Heart right ventricle (tissue), 16 donors: ENCODE data around the gene RALGPS1. TPM values are rescaled to one million over a fixed set of nuclear protein-coding genes. Genes with fewer than 3 reads are reported as not detected.

ENCODE experiments used
- ATAC-seq, 8 donors: fragments of 200-7000 bp; cut with Tn5 transposase; one replicate each; pipeline ENCODE4 v1.9.1; 2020; ENCODE audit warnings: mild to moderate bottlenecking in 8 of 8, moderate library complexity in 8 of 8, moderate number of reproducible peaks in 1 of 8
- DNase-seq, 2 donors: peaks; one replicate each; pipeline ENCODE4 v3.0.0-alpha.2; 2020
- H3K27ac ChIP-seq, 10 donors: fragments of 200-600 bp; sonication (generic) in 2 of 10; one replicate each; pipeline versions ENCODE4 v1.5.0 to v1.8.0; 2020 to 2022; ENCODE audit warnings: mild to moderate bottlenecking in 3 of 10
- H3K27me3 ChIP-seq, 7 donors: fragments of 200-600 bp; one replicate each; pipeline ENCODE4 v1.8.0; 2021 to 2022; ENCODE audit warnings: mild to moderate bottlenecking in 2 of 7
- H3K36me3 ChIP-seq, 9 donors: fragments of 200-600 bp; sonication (generic) in 1 of 9; one replicate each; pipeline versions ENCODE4 v1.5.0 to v1.8.0; 2020 to 2022; ENCODE audit warnings: mild to moderate bottlenecking in 2 of 9
- H3K4me1 ChIP-seq, 9 donors: fragments of 200-600 bp; sonication (generic) in 1 of 9; one replicate each; pipeline versions ENCODE4 v1.5.0 to v1.8.0; 2020 to 2022; ENCODE audit warnings: mild to moderate bottlenecking in 4 of 9
- H3K4me3 ChIP-seq, 10 donors: fragments of 200-600 bp; sonication (generic) in 2 of 10; one replicate each; pipeline versions ENCODE4 v1.5.0 to v1.8.0; 2020 to 2022; ENCODE audit warnings: mild to moderate bottlenecking in 7 of 10, moderate library complexity in 2 of 10
- H3K9me3 ChIP-seq, 11 donors: fragments of 200-600 bp in 10 of 11; sonication (generic) in 2 of 11; one replicate each; pipeline versions ENCODE4 v1.5.0 to v1.8.0; 2013 to 2022; ENCODE audit warnings: mild to moderate bottlenecking in 2 of 11, control low read depth in 1 of 11, moderate library complexity in 1 of 11
- WGBS, 2 donors: extraction: QIAGEN DNeasy Blood & Tissue Kit; methylation state at CpG; one replicate each; pipeline ENCODE4 v1.1.7; 2013; ENCODE audit warnings: inconsistent platforms in 1 of 2; 5-methylcytosine and 5-hydroxymethylcytosine counted together
- intact Hi-C, 10 donors: fragments of 100-400 bp; cut with DNase I; formaldehyde crosslinking; loops; one replicate each; pipeline versions ENCODE4 v1.11.1 to v1.14.2; 2022
- polyA plus RNA-seq, 2 donors: library from polyadenylated mRNA; stranded (reverse); fragments of 200-250 nt; gene quantifications; one replicate each; pipeline ENCODE4 v1.2.3, GENCODE V29; 2013
- total RNA-seq, 10 donors: library from RNA; stranded (reverse); fragmentation: NEBNext Ultra II Directional in 3 of 10; extraction: Animal tissue kit (Norgen Biotek cat#: 25700) in 3 of 10; gene quantifications; one replicate each; pipeline versions ENCODE4 v1.2.1 to v1.2.4, GENCODE V29; 2021 to 2023
- TF ChIP-seq, protein P1 (sequence below), 9 donors: fragments of 200-600 bp; sonication (generic) in 2 of 9; IDR thresholded peaks; one replicate each; pipeline versions ENCODE4 v1.5.0 to v1.8.0; 2021 to 2022; ENCODE audit warnings: antibody characterized with exemption in 9 of 9, mild to moderate bottlenecking in 5 of 9, moderate library complexity in 1 of 9
- donor health status: Arrhythmogenic right ventricular cardiomyopathy.
- donor health status: ischemic (EF 13 %, LVEDD 7.1; RV severe dilation, severe dysfunction).
- donor health status: healthy with polysubstance abuse.
- donor health status: DM: no; HTN: yes; CAD: no.
- donor health status: DM: no; HTN: no; CAD: no.
- donor health status: ischemic (EF 25% LVEDD 6.9; RV normal size, moderate dysfunction).
- donor health status: ischemic (EF 25% LVEDD 5.7; RV mildly dilated, moderate dysfunction).
- donor health status: healthy.
- donor health status: DM: yes; HTN: yes; CAD: no.
- donor health status: Ischemic cardiomyopathy.
- donor health status: ischemic (EF 35%, LVEDD 5.7; RV mildly dilated, moderate dysfunction).
- donor health status: nonischemic (EF 11% LVEDD 7.7; RV severe dilation, severe dysfunction).
- donor health status: DM: yes; HTN: yes; CAD: no.
- donor health status: PGD.
- donor health status: ischemic (EF 29% LVEDD 5.4; RV normal size, mild dysfunction).
- donor health status: nonischemic (EF 23%, LVEDD 6.1; RV moderate dilation, normal function).

RALGPS1 gene
- total and polyA plus RNA-seq, 12 donors, result 4.2 to 25.0 (median 16.8) TPM

GRCh38 chr9:127200106-127200862 lies 285.7 kb downstream of the RALGPS1 start:
- peaks cover 0 to 6% (median 0%) of the 10 kb centered on the region in 9 donors for H3K36me3 ChIP-seq
- no peaks in the 10 kb centered on the region for H3K9me3 ChIP-seq
- ATAC-seq, result no peak
- H3K27me3 ChIP-seq, result no peaks in the 10 kb centered on the region
- 81 to 83% methylated on average over 10 of the region's 10 CpGs for WGBS, 2 donors
- H3K4me3 ChIP-seq, result no peak overlapping the region
- no peak overlapping the region for H3K27ac ChIP-seq
- TF ChIP-seq, protein P1, sequence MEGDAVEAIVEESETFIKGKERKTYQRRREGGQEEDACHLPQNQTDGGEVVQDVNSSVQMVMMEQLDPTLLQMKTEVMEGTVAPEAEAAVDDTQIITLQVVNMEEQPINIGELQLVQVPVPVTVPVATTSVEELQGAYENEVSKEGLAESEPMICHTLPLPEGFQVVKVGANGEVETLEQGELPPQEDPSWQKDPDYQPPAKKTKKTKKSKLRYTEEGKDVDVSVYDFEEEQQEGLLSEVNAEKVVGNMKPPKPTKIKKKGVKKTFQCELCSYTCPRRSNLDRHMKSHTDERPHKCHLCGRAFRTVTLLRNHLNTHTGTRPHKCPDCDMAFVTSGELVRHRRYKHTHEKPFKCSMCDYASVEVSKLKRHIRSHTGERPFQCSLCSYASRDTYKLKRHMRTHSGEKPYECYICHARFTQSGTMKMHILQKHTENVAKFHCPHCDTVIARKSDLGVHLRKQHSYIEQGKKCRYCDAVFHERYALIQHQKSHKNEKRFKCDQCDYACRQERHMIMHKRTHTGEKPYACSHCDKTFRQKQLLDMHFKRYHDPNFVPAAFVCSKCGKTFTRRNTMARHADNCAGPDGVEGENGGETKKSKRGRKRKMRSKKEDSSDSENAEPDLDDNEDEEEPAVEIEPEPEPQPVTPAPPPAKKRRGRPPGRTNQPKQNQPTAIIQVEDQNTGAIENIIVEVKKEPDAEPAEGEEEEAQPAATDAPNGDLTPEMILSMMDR (IDR thresholded peaks at IDR 0.05), result no peak
- intact Hi-C loops, result loop anchor here in 1 of 10 donors (10.0 kb wide), 1 partner anchor 385 kb away; no protein-coding TSS in a partner anchor
- peaks cover 21 to 40% (median 28%) of the 10 kb centered on the region in 9 donors for H3K4me1 ChIP-seq
- DNase-seq, result no peak

DNA sequence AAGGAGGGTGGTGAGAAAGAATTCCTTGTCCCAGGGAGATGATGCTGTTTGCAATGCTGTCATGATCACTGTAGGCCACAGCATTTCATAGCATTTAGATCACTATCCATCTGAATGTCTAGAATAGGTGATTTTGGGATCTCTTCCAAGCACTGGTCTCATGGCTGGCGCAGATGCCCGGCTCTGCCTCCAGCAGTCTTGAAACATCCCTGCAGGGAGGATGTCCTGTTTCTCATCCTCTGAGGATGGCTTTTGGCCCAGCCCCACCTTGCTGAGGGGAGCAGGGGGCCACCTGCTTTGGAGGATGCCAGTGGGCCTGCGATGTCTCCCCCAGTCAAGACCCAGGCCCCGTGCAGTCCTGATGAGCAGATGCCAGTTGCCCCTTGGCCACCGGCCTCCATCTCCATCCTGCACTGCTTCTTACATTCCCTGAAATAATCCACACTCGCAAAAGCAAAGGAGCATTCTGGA lies 286.5 kb downstream of the RALGPS1 start:
- H3K36me3 ChIP-seq, result peaks cover 0 to 4% (median 0%) of the 10 kb centered on the region in 9 donors
- TF ChIP-seq, protein P1 (IDR thresholded peaks at IDR 0.05), result no peak
- peaks cover 21 to 45% (median 29%) of the 10 kb centered on the region in 9 donors for H3K4me1 ChIP-seq
- no peak overlapping the region for H3K4me3 ChIP-seq
- 92 to 93% methylated on average over 6 of the region's 6 CpGs for WGBS, 2 donors
- no peak overlapping the region for H3K27ac ChIP-seq
- H3K27me3 ChIP-seq, result no peaks in the 10 kb centered on the region
- intact Hi-C loops, result loop anchor here in 1 of 10 donors (10.0 kb wide), 1 partner anchor 384 kb away; no protein-coding TSS in a partner anchor
- DNase-seq (no peak), ATAC-seq (no peak)
- H3K9me3 ChIP-seq, result no peaks in the 10 kb centered on the region

- ATAC-seq (no peak), DNase-seq (no peak)
- H3K27me3 ChIP-seq, result no peaks in the 10 kb centered on the region
- peaks cover 19 to 40% (median 28%) of the 10 kb centered on the region in 9 donors for H3K4me1 ChIP-seq
- no peaks in the 10 kb centered on the region for H3K9me3 ChIP-seq
- intact Hi-C loops, result loop anchor here in 1 of 10 donors (10.0 kb wide), 1 partner anchor 383 kb away; no protein-coding TSS in a partner anchor
- WGBS, 2 donors, result 91 to 95% methylated on average over 11 of the region's 11 CpGs
- TF ChIP-seq, protein P1 (IDR thresholded peaks at IDR 0.05), result no peak
- peaks cover 0 to 3% (median 0%) of the 10 kb centered on the region in 9 donors for H3K36me3 ChIP-seq
- H3K4me3 ChIP-seq, result no peak overlapping the region
- H3K27ac ChIP-seq, result no peak overlapping the region
Observed at GRCh38 chr9:127201731-127202130, 287.1 kb downstream of the RALGPS1 start.

- peaks cover 0 to 3% (median 0%) of the 10 kb centered on the region in 9 donors for H3K36me3 ChIP-seq
- no peak overlapping the region for H3K27ac ChIP-seq
- no peak overlapping the region for H3K4me3 ChIP-seq
- no peak for ATAC-seq
- H3K9me3 ChIP-seq, result no peaks in the 10 kb centered on the region
- TF ChIP-seq, protein P1 (IDR thresholded peaks at IDR 0.05), result no peak
- no peak for DNase-seq
- 83 to 86% methylated on average over 11 of the region's 11 CpGs for WGBS, 2 donors
- H3K4me1 ChIP-seq, result peaks cover 15 to 31% (median 20%) of the 10 kb centered on the region in 9 donors
- intact Hi-C loops, result loop anchor here in 1 of 10 donors (10.0 kb wide), 1 partner anchor 382 kb away; no protein-coding TSS in a partner anchor
- H3K27me3 ChIP-seq, result no peaks in the 10 kb centered on the region
Observed at GRCh38 chr9:127202461-127203169, 288.0 kb downstream of the RALGPS1 start.
